ENCODE measurements around the gene ARHGEF39.

The ARHGEF39 gene

DNA sequence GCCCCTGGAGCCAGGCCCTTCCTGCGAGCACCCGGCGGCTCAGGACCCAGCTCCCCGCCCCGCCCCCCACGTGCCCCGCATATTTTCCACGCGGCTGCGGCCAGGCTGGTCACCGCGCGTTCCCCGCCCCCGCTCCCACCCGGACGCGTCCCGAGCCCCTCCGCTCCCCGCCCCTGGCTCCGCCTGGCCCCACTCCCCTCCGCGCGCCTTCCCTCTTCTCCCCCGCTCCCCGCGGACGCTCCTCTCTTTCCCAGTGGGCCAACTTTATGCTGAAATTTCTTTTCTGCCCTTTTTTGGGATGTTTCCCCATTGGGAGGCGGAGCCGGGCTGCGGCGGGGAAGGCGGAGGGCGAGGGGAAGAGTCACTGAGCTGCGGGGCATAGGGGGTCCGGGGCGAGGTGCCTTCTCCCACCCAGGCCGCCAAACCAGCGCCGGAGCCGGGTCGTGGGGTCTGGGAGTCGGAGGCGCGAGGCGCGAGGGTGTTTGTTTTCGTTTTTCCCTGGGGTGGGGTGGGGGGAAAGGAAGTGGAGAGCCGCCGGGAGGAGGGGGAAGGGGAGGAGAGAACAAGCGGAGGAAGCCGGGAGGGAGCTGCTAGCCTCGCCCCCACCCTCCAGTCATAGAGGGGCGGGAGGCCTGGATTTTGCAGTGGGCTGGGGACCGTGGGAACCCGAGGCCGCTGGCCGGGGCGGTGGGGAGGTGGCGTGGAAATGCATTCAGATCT is 25.8 kb upstream of the ARHGEF39 start:
- DNase-seq = no peak

DNA sequence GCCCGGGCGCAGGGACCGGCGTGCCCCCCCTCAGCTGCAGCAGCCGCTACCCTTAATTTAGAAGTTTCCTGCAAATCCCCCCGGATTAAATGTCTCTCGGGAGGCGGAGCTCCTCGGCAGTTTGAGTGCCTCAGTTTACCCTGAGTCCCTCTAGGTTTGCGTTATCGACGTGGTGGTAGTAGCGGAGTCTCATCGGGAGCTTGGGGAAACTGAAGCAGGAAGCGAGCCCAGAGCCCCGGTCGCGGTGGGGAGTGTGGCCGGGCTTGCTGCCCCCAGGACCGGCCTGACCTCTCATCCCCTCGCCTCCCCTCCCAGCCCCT is 25.3 kb upstream of the ARHGEF39 start:
- DNase-seq = no peak

DNA sequence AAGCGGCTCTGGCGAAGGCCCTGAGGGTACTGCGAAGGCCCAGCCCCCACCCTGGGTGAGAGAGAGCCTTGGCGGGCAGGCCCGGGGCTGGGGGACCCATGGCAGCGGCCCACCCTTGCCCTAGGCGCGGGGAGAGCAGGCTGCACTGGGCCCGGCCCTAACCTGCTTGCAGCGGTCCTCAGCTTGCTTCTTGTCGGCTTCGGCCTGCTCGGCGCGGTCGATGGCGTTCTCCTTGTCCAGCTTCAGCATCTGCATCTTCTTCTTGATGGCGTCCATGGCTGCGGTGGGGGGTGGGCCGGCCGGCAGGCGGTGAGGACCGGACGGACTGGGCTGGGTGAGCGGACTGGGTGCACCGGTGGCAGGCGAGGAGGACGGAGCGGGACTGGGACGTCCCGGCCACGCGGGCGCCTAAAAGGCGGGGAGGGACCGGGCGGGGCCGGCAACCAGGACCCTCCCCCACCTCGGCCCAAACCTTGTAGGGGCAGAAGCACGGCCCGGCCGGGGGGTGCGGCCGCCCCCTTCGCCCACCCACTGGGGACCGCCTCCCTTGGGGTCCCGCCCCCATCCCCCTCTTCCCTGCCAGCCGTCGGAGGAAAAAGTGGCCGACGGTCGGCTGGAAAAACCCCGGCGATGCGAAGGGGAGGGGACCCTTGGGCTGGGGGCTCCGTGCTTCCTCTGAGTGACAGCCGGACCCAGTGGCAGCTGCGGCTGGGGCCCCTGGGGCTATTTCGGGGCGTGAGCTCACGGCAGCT is 24.7 kb upstream of the ARHGEF39 start, which contains the start of gene TPM2:
TPM2 (minus strand) TSS at position 384 of the 752 bp plus-strand sequence; CDS start at position 276, 108 bp downstream.
- no peak for DNase-seq

GRCh38 chr9:35688558-35689541 is 23.9 kb upstream of the ARHGEF39 start:
- no peak for DNase-seq

DNA sequence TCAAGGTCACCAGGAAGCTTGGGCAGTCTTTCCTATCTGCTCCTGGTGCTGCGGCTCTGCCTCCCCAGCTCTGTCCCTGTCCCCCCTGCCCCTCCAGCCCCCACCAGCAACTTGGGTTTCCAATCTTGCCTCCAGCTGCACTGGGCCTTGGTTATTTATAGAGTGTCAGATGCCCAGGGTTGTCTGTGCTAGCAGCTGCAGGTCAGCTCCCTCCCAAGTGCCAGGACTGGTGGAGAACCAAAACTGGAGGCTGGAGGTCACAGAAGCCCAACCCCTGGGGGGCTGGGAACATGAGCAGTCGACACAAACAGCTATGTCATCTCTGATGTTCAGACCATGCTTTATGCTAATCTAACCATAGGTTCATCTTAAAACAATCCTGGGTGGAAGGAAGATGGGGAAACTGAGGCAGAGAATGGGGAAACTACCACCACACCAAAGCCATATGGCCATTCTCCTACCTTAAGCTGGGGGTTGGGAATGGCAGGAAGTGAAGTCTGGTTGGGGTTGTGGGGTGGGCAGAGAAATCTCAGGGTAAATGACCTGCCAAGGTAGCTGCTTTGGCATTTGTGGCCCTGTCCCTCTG is 23.1 kb upstream of the ARHGEF39 start:
- DNase-seq = no peak

- DNase-seq = no peak
Measured at GRCh38 chr9:35687306-35687705, 22.3 kb upstream of the ARHGEF39 start.

GRCh38 chr9:35686222-35687203 is 21.5 kb upstream of the ARHGEF39 start:
- DNase-seq = no peak

- no peak for DNase-seq
Measured at GRCh38 chr9:35685506-35685905, 20.5 kb upstream of the ARHGEF39 start.

DNA sequence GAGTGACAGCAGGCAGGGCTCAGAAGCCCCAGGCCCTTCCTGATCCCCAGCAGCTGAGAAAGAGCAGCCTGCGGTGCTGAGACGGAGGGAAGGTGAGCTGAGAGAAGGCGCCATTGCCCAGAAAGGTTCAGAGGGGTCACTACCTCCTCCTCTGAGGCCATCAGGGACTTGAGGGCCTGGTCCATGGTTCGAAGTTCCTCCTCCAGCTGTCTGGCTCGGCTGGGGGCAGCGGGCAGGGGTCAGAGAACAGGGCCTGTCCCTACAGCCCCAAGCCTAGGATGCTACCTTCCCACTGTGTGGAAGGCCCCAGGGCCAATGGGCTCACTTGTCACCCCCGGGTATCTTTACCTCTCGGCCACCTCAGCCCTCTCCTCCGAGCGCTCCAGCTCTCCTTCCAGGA is 19.9 kb upstream of the ARHGEF39 start:
- no peak for DNase-seq

- DNase-seq = no peak
Measured at GRCh38 chr9:35683323-35683722, 18.3 kb upstream of the ARHGEF39 start.

DNA sequence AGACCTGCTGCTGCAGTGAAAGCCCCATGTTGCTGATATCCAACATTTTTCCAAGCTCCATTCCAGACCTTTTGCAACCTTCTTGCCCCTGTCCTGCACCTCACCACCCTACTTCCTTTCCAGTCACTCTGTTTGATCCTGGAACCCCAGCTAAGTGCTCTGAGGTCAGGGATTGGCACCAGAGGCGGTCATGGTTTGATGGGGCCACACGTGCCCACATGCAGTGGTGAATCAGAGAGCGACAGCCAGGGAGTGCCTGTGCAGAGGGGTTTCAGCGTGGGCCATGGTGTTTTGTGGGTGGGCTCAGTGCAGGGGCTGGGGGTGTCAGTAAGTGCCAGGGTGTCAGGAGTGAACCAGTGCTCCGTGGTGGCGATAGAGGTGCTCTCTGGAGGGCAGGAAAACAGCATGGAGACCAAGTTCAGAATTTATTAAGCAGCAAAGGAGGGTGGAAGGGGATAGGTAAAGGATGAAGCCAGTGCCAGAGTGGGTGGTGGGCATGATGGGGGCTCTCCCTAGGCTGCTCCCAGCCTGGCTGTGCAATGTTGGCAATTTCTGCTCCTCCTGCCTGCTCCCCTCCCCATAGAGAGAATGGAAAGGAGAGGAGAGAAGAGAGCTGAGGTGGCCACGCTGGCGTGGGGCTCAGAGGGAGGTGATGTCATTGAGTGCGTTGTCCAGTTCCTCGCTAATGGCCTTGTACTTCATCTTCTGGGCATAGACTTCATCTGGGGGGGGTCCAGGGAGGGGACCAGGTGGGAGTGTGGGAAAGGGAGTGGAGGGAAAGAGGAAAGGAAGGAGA is 17.7 kb upstream of the ARHGEF39 start:
- no peak for DNase-seq

- DNase-seq = no peak
Measured at GRCh38 chr9:35682051-35682450, 17.1 kb upstream of the ARHGEF39 start.

GRCh38 chr9:35681341-35682002 is 16.5 kb upstream of the ARHGEF39 start:
- DNase-seq = no peak

- DNase-seq = no peak
Measured at GRCh38 chr9:35680331-35681105, 15.5 kb upstream of the ARHGEF39 start.

DNA sequence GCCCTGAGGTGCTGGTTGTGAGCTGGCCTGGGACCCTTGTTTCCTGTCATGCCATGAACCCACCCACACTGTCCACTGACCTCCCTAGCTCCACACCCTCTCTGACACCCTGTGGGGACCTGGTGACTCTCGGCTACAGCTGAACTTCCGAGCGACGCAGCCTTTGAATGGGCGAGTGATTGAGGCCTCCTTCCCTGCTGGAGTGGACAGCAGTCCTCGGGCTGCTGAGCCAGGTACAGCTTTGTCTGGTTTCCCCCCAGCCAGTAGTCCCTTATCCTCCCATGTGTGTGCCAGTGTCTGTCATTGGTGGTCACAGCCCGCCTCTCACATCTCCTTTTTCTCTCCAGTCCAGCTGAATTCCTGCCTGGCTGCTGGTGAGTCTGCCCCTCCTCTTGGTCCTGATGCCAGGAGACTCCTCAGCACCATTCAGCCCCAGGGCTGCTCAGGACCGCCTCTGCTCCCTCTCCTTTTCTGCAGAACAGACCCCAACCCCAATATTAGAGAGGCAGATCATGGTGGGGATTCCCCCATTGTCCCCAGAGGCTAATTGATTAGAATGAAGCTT is 14.9 kb upstream of the ARHGEF39 start:
- DNase-seq = no peak

DNA sequence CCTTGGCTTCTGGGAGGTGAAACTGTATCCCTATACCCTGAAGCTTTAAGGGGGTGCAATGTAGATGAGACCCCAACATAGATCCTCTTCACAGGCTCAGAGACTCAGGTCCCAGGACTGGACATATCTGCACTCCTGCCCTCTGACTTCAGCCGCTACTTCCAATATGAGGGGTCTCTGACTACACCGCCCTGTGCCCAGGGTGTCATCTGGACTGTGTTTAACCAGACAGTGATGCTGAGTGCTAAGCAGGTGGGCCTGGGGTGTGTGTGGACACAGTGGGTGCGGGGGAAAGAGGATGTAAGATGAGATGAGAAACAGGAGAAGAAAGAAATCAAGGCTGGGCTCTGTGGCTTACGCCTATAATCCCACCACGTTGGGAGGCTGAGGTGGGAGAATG is 14.1 kb upstream of the ARHGEF39 start:
- DNase-seq = no peak

GRCh38 chr9:35675732-35676392 is 10.9 kb upstream of the ARHGEF39 start:
- no peak for DNase-seq

GRCh38 chr9:35675204-35675603 is 10.2 kb upstream of the ARHGEF39 start:
- no peak for DNase-seq

DNA sequence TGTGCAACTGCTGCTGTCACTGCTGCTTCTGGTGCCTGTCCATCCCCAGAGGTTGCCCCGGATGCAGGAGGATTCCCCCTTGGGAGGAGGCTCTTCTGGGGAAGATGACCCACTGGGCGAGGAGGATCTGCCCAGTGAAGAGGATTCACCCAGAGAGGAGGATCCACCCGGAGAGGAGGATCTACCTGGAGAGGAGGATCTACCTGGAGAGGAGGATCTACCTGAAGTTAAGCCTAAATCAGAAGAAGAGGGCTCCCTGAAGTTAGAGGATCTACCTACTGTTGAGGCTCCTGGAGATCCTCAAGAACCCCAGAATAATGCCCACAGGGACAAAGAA is 9.0 kb upstream of the ARHGEF39 start:
- no peak for DNase-seq

All from NCI-H2107 (cell line).